Coronary artery (tissue), 2 donors: ENCODE data around the gene CDON.
A peak's percentile ranks its signal among the peaks of the same experiment; 100 is the strongest.
"Not testable (repeated sequence)": the region's sequence is repeated elsewhere in the genome, so short reads cannot be mapped to it uniquely, and the experiment has no call there.

Experiments
- DNase-seq: peaks from one replicate; pipeline ENCODE4 v3.0.0-alpha.2; 2017; ENCODE audit warnings: low spot score
- H3K27ac ChIP-seq, 2 donors: fragments of 200-600 bp; sonication (generic); one replicate each; pipeline ENCODE4 v1.5.1; 2016 to 2019
- H3K4me3 ChIP-seq: fragments of 200-600 bp; sonication (generic); 2 replicates; pipeline ENCODE4 v1.5.1; 2016; ENCODE audit warnings: mild to moderate bottlenecking, moderate library complexity
- CTCF ChIP-seq: fragments of 200-600 bp; sonication (generic); IDR thresholded peaks from one replicate; pipeline ENCODE4 v1.5.1; 2019; ENCODE audit warnings: antibody characterized with exemption

Gene CDON

GRCh38 chr11:125994509-125994908 lies 68.2 kb downstream of the CDON start:
- Histone ChIP-seq H3K4me3 (no peak overlapping the region), H3K27ac (no peak overlapping the region)
- TF ChIP-seq CTCF, result no peak
- DNase-seq, result no peak

- H3K27ac ChIP-seq, result no peak overlapping the region
- TF ChIP-seq CTCF, result no peak
- no peak for DNase-seq
- no peak overlapping the region for H3K4me3 ChIP-seq
Observed at GRCh38 chr11:125992893-125993292, 69.8 kb downstream of the CDON start.

GRCh38 chr11:125990244-125990643 lies 72.4 kb downstream of the CDON start:
- H3K4me3 ChIP-seq, result no peak overlapping the region
- TF ChIP-seq CTCF, result no peak
- H3K27ac ChIP-seq, result peak overlapping the region in 1 of 2 donors; percentile 16
- no peak for DNase-seq

- Histone ChIP-seq H3K27ac (no peak overlapping the region), H3K4me3 (no peak overlapping the region)
- no peak for TF ChIP-seq CTCF
- no peak for DNase-seq
Observed at GRCh38 chr11:125987066-125987641, 75.5 kb downstream of the CDON start.

- not testable (repeated sequence) for H3K27ac ChIP-seq, H3K4me3 ChIP-seq, DNase-seq
Observed at GRCh38 chr11:125985956-125986355, 76.7 kb downstream of the CDON start.

- no peak overlapping the region for H3K27ac ChIP-seq
- no peak for TF ChIP-seq CTCF
- no peak overlapping the region for H3K4me3 ChIP-seq
- no peak for DNase-seq
Observed at GRCh38 chr11:125982348-125982730, 80.3 kb downstream of the CDON start.

- no peak for TF ChIP-seq CTCF
- no peak overlapping the region for H3K27ac ChIP-seq
- DNase-seq, result no peak
Observed at GRCh38 chr11:125980436-125980835, 82.2 kb downstream of the CDON start.

GRCh38 chr11:125979511-125979910 lies 83.2 kb downstream of the CDON start:
- H3K4me3 ChIP-seq, result no peak overlapping the region
- no peak for TF ChIP-seq CTCF
- H3K27ac ChIP-seq, result no peak overlapping the region
- no peak for DNase-seq

More at GRCh38 chr11:125980436-125980835, 82.2 kb downstream of the CDON start:
- no peak overlapping the region for H3K4me3 ChIP-seq
